Liver (tissue), 3 donors: ENCODE data around the gene ZRANB1.

Experiments
- HNF4A ChIP-seq, 2 donors: conservative IDR thresholded peaks; 2 replicates each; pipeline ENCODE4 v1.6.1; 2016; ENCODE audit warnings: antibody characterized with exemption in 2 of 2, mild to moderate bottlenecking in 2 of 2
- TF ChIP-seq, protein P1 (sequence below): fragments of 150-350 bp; IDR thresholded peaks from 2 replicates; pipeline ENCODE4 v1.5.1; 2017; ENCODE audit warnings: improper control_type of control experiment, low read depth, low read length; ENCODE audit not compliant: missing input control
- donor health status: healthy.
- donor health status: healthy.

- TF ChIP-seq, protein P1, sequence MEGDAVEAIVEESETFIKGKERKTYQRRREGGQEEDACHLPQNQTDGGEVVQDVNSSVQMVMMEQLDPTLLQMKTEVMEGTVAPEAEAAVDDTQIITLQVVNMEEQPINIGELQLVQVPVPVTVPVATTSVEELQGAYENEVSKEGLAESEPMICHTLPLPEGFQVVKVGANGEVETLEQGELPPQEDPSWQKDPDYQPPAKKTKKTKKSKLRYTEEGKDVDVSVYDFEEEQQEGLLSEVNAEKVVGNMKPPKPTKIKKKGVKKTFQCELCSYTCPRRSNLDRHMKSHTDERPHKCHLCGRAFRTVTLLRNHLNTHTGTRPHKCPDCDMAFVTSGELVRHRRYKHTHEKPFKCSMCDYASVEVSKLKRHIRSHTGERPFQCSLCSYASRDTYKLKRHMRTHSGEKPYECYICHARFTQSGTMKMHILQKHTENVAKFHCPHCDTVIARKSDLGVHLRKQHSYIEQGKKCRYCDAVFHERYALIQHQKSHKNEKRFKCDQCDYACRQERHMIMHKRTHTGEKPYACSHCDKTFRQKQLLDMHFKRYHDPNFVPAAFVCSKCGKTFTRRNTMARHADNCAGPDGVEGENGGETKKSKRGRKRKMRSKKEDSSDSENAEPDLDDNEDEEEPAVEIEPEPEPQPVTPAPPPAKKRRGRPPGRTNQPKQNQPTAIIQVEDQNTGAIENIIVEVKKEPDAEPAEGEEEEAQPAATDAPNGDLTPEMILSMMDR, result no peak
- TF ChIP-seq HNF4A (conservative IDR thresholded peaks at IDR 0.05), result no peak
Observed at GRCh38 chr10:124921261-124921660, 20.7 kb upstream of the ZRANB1 start.
